Measurements from ENCODE around the gene HSD17B1.

The HSD17B1 gene

DNA sequence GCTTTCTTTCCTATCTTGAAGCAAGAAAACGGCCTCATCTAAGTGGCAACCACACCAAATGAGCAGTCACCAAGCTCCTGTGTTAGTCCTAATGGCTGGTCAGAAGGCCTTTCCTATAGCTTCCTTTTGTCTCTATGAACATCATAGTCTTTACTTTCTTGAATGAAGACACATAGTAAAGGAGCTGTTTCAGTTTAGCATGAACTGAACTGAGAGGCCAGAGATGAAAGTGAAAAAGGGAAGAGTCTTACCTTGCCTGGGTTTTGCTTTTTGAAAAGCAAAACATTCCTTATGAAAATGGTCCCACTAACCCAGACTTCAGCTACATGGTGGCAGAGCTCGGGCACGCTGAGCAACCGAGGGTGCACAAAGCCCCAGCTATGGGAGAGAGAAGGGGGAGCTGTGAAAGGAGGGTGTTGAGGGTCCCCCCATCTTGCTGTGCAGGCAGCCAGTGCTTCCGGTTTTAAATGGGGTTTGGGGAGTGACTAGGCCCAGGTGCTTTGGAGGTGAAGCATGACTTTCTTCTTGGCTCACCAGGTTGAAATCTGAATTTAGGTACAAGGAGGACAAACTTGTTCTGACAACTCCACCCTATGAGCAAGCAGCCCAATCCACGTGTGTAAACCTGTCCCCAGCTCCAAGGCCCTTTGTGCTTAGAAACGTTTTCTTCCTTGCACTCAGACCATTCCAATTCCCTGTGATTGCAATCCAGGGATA, 33.9 kb downstream of the HSD17B1 start:
- H2BK5ac ChIP-seq (ENCODE audit: low read depth, low read length, poor library complexity) = no peak overlapping the region
- H3K23ac ChIP-seq (ENCODE audit: low read length) = no peak overlapping the region
- no peak overlapping the region for H3K18ac ChIP-seq (ENCODE audit: low read length)
- WGBS (ENCODE audit: extremely low coverage, insufficient coverage, insufficient read length) = no CpG with 5 or more reads among the region's 7 CpGs
- H3K4me2 ChIP-seq (ENCODE audit: low read length) = no peak overlapping the region
- H3K4me1 ChIP-seq (ENCODE audit: control insufficient read depth in 1 of 2, insufficient read depth in 2 of 2, low read length in 2 of 2) = no peaks in the 10 kb centered on the region
- H2AFZ ChIP-seq (ENCODE audit: insufficient read depth, low read length, poor library complexity) = no peak overlapping the region
- no peak overlapping the region for H3K4ac ChIP-seq (ENCODE audit: low read depth, low read length)
- H2BK12ac ChIP-seq (ENCODE audit: low read length) = no peak overlapping the region
- peaks cover 2% of the 10 kb centered on the region for H3K9me3 ChIP-seq (ENCODE audit: insufficient read depth, low read depth, low read length)
- H2BK120ac ChIP-seq (ENCODE audit: insufficient read depth, low read length, poor library complexity) = no peak overlapping the region
- no peak overlapping the region for H4K91ac ChIP-seq (ENCODE audit: low read depth, low read length)
- no peaks in the 10 kb centered on the region for H3K79me2 ChIP-seq (ENCODE audit: control insufficient read depth, insufficient read depth, low read length, poor library complexity)
- no peaks in the 10 kb centered on the region for H3K79me1 ChIP-seq (ENCODE audit: low read length)
- no peak overlapping the region for H4K8ac ChIP-seq (ENCODE audit: low read depth, low read length)
- no peak overlapping the region for H4K12ac ChIP-seq (ENCODE audit: low read depth, low read length)
- H3K27ac ChIP-seq (ENCODE audit: low read depth, low read length) = no peak overlapping the region
- H3K4me3 ChIP-seq (ENCODE audit: low read depth, low read length) = no peak overlapping the region
- H2AK5ac ChIP-seq (ENCODE audit: low read length) = no peak overlapping the region
- no peak overlapping the region for H3K14ac ChIP-seq (ENCODE audit: low read length)
- H3K27me3 ChIP-seq (ENCODE audit: insufficient read depth, low read length) = no peaks in the 10 kb centered on the region
- no peak for DNase-seq
- no peak overlapping the region for H3K9ac ChIP-seq (ENCODE audit: low read length)
- peaks cover 40 to 68% of the 10 kb centered on the region in 2 experiments for H3K36me3 ChIP-seq (ENCODE audit: control insufficient read depth in 1 of 2, insufficient read depth in 2 of 2, low read length in 2 of 2)

DNA sequence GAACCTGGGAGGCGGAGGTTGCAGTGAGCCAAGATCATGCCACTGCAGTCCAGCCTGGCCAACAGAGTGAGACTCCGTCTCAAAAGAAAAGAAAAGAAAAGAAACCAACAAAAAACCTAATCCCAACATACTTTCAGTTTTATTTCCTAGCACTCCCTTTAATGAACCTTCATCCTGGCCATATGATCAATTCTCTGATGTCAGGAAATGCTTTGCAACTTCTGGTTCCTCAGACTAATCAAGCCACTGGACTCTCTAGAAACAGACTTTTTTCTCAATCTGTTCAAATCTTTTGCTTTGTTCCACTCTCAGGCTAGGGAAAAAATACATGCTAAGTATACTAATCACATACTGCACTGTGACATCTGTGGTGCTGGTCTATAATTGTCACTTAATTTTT, 38.2 kb downstream of the HSD17B1 start:
- Histone ChIP-seq H3K79me1 (ENCODE audit: low read length) (no peaks in the 10 kb centered on the region), H3K27ac (ENCODE audit: low read depth, low read length) (no peak overlapping the region), H3K4ac (ENCODE audit: low read depth, low read length) (no peak overlapping the region), H4K8ac (ENCODE audit: low read depth, low read length) (no peak overlapping the region), H3K18ac (ENCODE audit: low read length) (no peak overlapping the region), H4K12ac (ENCODE audit: low read depth, low read length) (no peak overlapping the region), H3K4me2 (ENCODE audit: low read length) (no peak overlapping the region), H3K27me3 (ENCODE audit: insufficient read depth, low read length) (no peaks in the 10 kb centered on the region), H2AK5ac (ENCODE audit: low read length) (no peak overlapping the region), H3K4me3 (ENCODE audit: low read depth, low read length) (no peak overlapping the region), H2AFZ (ENCODE audit: insufficient read depth, low read length, poor library complexity) (no peak overlapping the region), H3K23ac (ENCODE audit: low read length) (no peak overlapping the region), H2BK12ac (ENCODE audit: low read length) (no peak overlapping the region), H3K9ac (ENCODE audit: low read length) (no peak overlapping the region), H3K36me3 (ENCODE audit: control insufficient read depth in 1 of 2, insufficient read depth in 2 of 2, low read length in 2 of 2) (peaks cover 13 to 36% of the 10 kb centered on the region in 2 experiments), H2BK5ac (ENCODE audit: low read depth, low read length, poor library complexity) (no peak overlapping the region), H3K14ac (ENCODE audit: low read length) (no peak overlapping the region), H2BK120ac (ENCODE audit: insufficient read depth, low read length, poor library complexity) (no peak overlapping the region), H3K79me2 (ENCODE audit: control insufficient read depth, insufficient read depth, low read length, poor library complexity) (no peaks in the 10 kb centered on the region), H3K9me3 (ENCODE audit: insufficient read depth, low read depth, low read length) (peaks cover 2% of the 10 kb centered on the region), H4K91ac (ENCODE audit: low read depth, low read length) (no peak overlapping the region), H3K4me1 (ENCODE audit: control insufficient read depth in 1 of 2, insufficient read depth in 2 of 2, low read length in 2 of 2) (no peaks in the 10 kb centered on the region)
- no peak for DNase-seq
- WGBS (ENCODE audit: extremely low coverage, insufficient coverage, insufficient read length) = no CpG with 5 or more reads among the region's 2 CpGs

DNA sequence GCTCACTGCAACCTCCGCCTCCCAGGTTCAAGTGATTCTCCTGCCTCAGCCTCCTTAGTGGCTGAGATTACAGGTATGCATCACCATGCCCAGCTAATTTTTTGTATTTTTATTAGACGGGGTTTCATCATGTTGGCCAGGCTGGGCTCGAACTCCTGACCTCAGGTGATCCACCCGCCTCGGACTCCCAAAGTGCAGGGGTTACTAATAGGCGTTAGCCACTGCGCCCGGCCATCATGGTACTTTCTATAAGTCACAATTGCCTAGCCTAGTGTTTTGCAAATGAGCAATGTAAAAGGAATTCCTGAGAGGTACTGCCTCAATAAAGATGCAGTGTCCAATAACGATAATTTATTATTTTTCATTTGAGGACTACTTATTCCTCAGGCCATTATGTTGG, 38.7 kb downstream of the HSD17B1 start:
- Histone ChIP-seq H2AK5ac (ENCODE audit: low read length) (no peak overlapping the region), H3K9me3 (ENCODE audit: insufficient read depth, low read depth, low read length) (peaks cover 2% of the 10 kb centered on the region), H3K4me1 (ENCODE audit: control insufficient read depth in 1 of 2, insufficient read depth in 2 of 2, low read length in 2 of 2) (no peaks in the 10 kb centered on the region), H4K91ac (ENCODE audit: low read depth, low read length) (no peak overlapping the region), H4K8ac (ENCODE audit: low read depth, low read length) (no peak overlapping the region), H3K4ac (ENCODE audit: low read depth, low read length) (no peak overlapping the region), H3K27ac (ENCODE audit: low read depth, low read length) (no peak overlapping the region), H2BK12ac (ENCODE audit: low read length) (no peak overlapping the region), H3K23ac (ENCODE audit: low read length) (no peak overlapping the region), H3K27me3 (ENCODE audit: insufficient read depth, low read length) (no peaks in the 10 kb centered on the region), H2BK120ac (ENCODE audit: insufficient read depth, low read length, poor library complexity) (no peak overlapping the region), H3K14ac (ENCODE audit: low read length) (no peak overlapping the region), H3K4me3 (ENCODE audit: low read depth, low read length) (no peak overlapping the region), H3K4me2 (ENCODE audit: low read length) (no peak overlapping the region), H3K9ac (ENCODE audit: low read length) (no peak overlapping the region), H2BK5ac (ENCODE audit: low read depth, low read length, poor library complexity) (no peak overlapping the region), H3K79me2 (ENCODE audit: control insufficient read depth, insufficient read depth, low read length, poor library complexity) (no peaks in the 10 kb centered on the region), H2AFZ (ENCODE audit: insufficient read depth, low read length, poor library complexity) (no peak overlapping the region), H3K18ac (ENCODE audit: low read length) (no peak overlapping the region), H3K36me3 (ENCODE audit: control insufficient read depth in 1 of 2, insufficient read depth in 2 of 2, low read length in 2 of 2) (peaks cover 13 to 33% of the 10 kb centered on the region in 2 experiments), H3K79me1 (ENCODE audit: low read length) (no peaks in the 10 kb centered on the region), H4K12ac (ENCODE audit: low read depth, low read length) (no peak overlapping the region)
- DNase-seq = no peak
- WGBS (ENCODE audit: extremely low coverage, insufficient coverage, insufficient read length) = no CpG with 5 or more reads among the region's 9 CpGs

DNA sequence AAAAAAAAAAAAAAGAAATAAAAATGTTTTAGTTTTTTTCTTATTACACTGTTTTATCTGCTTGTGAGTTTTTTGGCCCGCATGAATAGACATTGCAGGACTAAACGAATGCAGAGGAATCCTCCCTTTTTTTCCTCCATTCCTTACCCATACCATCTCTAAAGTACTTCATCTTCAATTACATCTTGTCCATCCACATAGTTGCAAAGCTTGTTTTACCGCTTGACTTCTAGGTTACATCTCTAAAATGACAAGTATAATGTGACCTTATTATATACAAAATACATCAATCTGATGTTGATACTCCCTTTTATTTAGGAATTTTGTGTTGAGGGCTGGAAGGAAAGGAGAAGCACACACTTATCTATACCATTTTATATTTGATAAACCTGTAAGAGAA, 43.7 kb downstream of the HSD17B1 start:
- Histone ChIP-seq H3K4me2 (ENCODE audit: low read length) (no peak overlapping the region), H4K91ac (ENCODE audit: low read depth, low read length) (no peak overlapping the region), H3K79me2 (ENCODE audit: control insufficient read depth, insufficient read depth, low read length, poor library complexity) (no peaks in the 10 kb centered on the region), H3K79me1 (ENCODE audit: low read length) (no peaks in the 10 kb centered on the region), H4K8ac (ENCODE audit: low read depth, low read length) (no peak overlapping the region), H3K9ac (ENCODE audit: low read length) (no peak overlapping the region), H4K12ac (ENCODE audit: low read depth, low read length) (no peak overlapping the region), H3K27me3 (ENCODE audit: insufficient read depth, low read length) (no peaks in the 10 kb centered on the region), H2AK5ac (ENCODE audit: low read length) (no peak overlapping the region), H3K23ac (ENCODE audit: low read length) (no peak overlapping the region), H3K4ac (ENCODE audit: low read depth, low read length) (no peak overlapping the region), H2BK120ac (ENCODE audit: insufficient read depth, low read length, poor library complexity) (no peak overlapping the region), H3K4me1 (ENCODE audit: control insufficient read depth in 1 of 2, insufficient read depth in 2 of 2, low read length in 2 of 2) (no peaks in the 10 kb centered on the region), H3K4me3 (ENCODE audit: low read depth, low read length) (no peak overlapping the region), H2BK12ac (ENCODE audit: low read length) (no peak overlapping the region), H3K14ac (ENCODE audit: low read length) (no peak overlapping the region), H2BK5ac (ENCODE audit: low read depth, low read length, poor library complexity) (no peak overlapping the region), H3K18ac (ENCODE audit: low read length) (no peak overlapping the region), H2AFZ (ENCODE audit: insufficient read depth, low read length, poor library complexity) (no peak overlapping the region), H3K36me3 (ENCODE audit: control insufficient read depth in 1 of 2, insufficient read depth in 2 of 2, low read length in 2 of 2) (peaks cover 4% of the 10 kb centered on the region in 2 experiments), H3K27ac (ENCODE audit: low read depth, low read length) (no peak overlapping the region), H3K9me3 (ENCODE audit: insufficient read depth, low read depth, low read length) (no peaks in the 10 kb centered on the region)
- peak in 1 of 2 donors; percentile 80 for DNase-seq
- WGBS (ENCODE audit: extremely low coverage, insufficient coverage, insufficient read length) = no CpG with 5 or more reads among the region's 3 CpGs
